HepG2 (cell line): ENCODE data around the gene SEMA4A. TPM values are rescaled to one million over a fixed set of nuclear protein-coding genes. Genes with fewer than 3 reads are reported as not detected.

ENCODE experiments used
- BCL6 ChIP-seq: IDR thresholded peaks from 2 replicates; pipeline ENCODE4 v1.6.1; 2016; ENCODE audit warnings: missing genetic modification reagents, missing compliant biosample characterization
- CSRNP1 ChIP-seq: sonication (generic); formaldehyde crosslinking; IDR thresholded peaks from 2 replicates; pipeline ENCODE4 v1.8.1; 2023; ENCODE audit warnings: mild to moderate bottlenecking, missing genetic modification reagents
- EHMT2 ChIP-seq: fragments of 200-600 bp; sonication (generic); IDR thresholded peaks from 2 replicates; pipeline ENCODE4 v1.7.0; 2017; ENCODE audit warnings: antibody characterized with exemption, low read depth, low read length, borderline replicate concordance
- FLYWCH1 ChIP-seq: sonication (generic); formaldehyde crosslinking; IDR thresholded peaks from 2 replicates; pipeline ENCODE4 v1.8.1; 2023; ENCODE audit warnings: mild to moderate bottlenecking, missing genetic modification reagents
- MED1 ChIP-seq: sonication (generic); formaldehyde crosslinking; IDR thresholded peaks from 2 replicates; pipeline ENCODE4 v1.4.0; 2020; ENCODE audit warnings: missing genetic modification reagents
- NFE2L1 ChIP-seq: sonication (generic); formaldehyde crosslinking; IDR thresholded peaks from 2 replicates; pipeline ENCODE4 v1.4.0; 2020; ENCODE audit warnings: missing genetic modification reagents, mild to moderate bottlenecking, borderline replicate concordance
- PATZ1 ChIP-seq: sonication (generic); formaldehyde crosslinking; IDR thresholded peaks from 2 replicates; pipeline ENCODE4 v1.4.0; 2020; ENCODE audit warnings: missing genetic modification reagents
- PHB2 ChIP-seq: fragments of 450-650 bp; IDR thresholded peaks from 2 replicates; pipeline ENCODE4 v1.6.1; 2018; ENCODE audit not compliant: partially characterized antibody
- PITX1 ChIP-seq: sonication (generic); formaldehyde crosslinking; IDR thresholded peaks from 2 replicates; pipeline ENCODE4 v1.5.1; 2020; ENCODE audit warnings: mild to moderate bottlenecking, missing genetic modification reagents
- SIN3A ChIP-seq: IDR thresholded peaks from 2 replicates; pipeline ENCODE4 v1.6.1; 2011; ENCODE audit warnings: low read depth, mild to moderate bottlenecking, control low read depth, low read length, borderline replicate concordance
- ZFX ChIP-seq: sonication (generic); formaldehyde crosslinking; IDR thresholded peaks from 2 replicates; pipeline ENCODE4 v1.4.0; 2020; ENCODE audit warnings: mild to moderate bottlenecking, low read depth, missing genetic modification reagents, moderate library complexity
- ZFY ChIP-seq: sonication (generic); formaldehyde crosslinking; IDR thresholded peaks from 2 replicates; pipeline ENCODE4 v1.4.0; 2020; ENCODE audit warnings: missing genetic modification reagents
- ZIK1 ChIP-seq: sonication (generic); formaldehyde crosslinking; IDR thresholded peaks from 2 replicates; pipeline ENCODE4 v1.5.0; 2020; ENCODE audit warnings: mild to moderate bottlenecking, low read depth, missing genetic modification reagents, borderline replicate concordance
- ZNF430 ChIP-seq: sonication (generic); formaldehyde crosslinking; IDR thresholded peaks from 2 replicates; pipeline ENCODE4 v1.9.0; 2021; ENCODE audit warnings: mild to moderate bottlenecking, missing genetic modification reagents
- ZNF468 ChIP-seq: sonication (generic); formaldehyde crosslinking; IDR thresholded peaks from 2 replicates; pipeline ENCODE4 v1.8.0; 2022; ENCODE audit warnings: mild to moderate bottlenecking, moderate library complexity, missing genetic modification reagents
- ZNF510 ChIP-seq: sonication (generic); formaldehyde crosslinking; IDR thresholded peaks from 2 replicates; pipeline ENCODE4 v1.4.0; 2020; ENCODE audit warnings: low read depth, mild to moderate bottlenecking, missing genetic modification reagents
- ZNF556 ChIP-seq: sonication (generic); formaldehyde crosslinking; IDR thresholded peaks from 2 replicates; pipeline ENCODE4 v1.4.0; 2020; ENCODE audit warnings: mild to moderate bottlenecking, missing genetic modification reagents, borderline replicate concordance
- ZNF687 ChIP-seq: sonication (generic); formaldehyde crosslinking; IDR thresholded peaks from 2 replicates; pipeline ENCODE4 v1.5.1; 2020; ENCODE audit warnings: mild to moderate bottlenecking, missing genetic modification reagents, moderate library complexity
- ZNF761 ChIP-seq: sonication (generic); formaldehyde crosslinking; conservative IDR thresholded peaks from 2 replicates; pipeline ENCODE4 v1.4.0; 2020; ENCODE audit warnings: mild to moderate bottlenecking, missing genetic modification reagents
- polyA plus RNA-seq, 8 experiments: library from polyadenylated mRNA; depleted of rRNA in 3 of 8; stranded (reverse) in 7 of 8; unstranded in 1 of 8; fragments of >200 nt; fragmentation: Illumina TruSeq in 4 of 8; extraction: Trizol in 4 of 8; gene quantifications; 2 replicates each; pipeline versions ENCODE4 v1.2.1 to v1.2.3, GENCODE V29; 2011 to 2016; ENCODE audit warnings: low read depth in 4 of 8, missing spikeins in 1 of 8, mixed read lengths in 1 of 8; ENCODE audit not compliant: insufficient read depth in 1 of 8
- total RNA-seq, 5 experiments: library from RNA; depleted of rRNA; stranded (reverse); fragments of >200 nt; fragmentation: Illumina TruSeq; extraction: Trizol; gene quantifications; 2 replicates each; pipeline ENCODE4 v1.2.3, GENCODE V29; 2016; ENCODE audit warnings: low read depth in 1 of 5

SEMA4A gene
- total and polyA plus RNA-seq, 2 of the 13 experiments (the other 11 are each of a cell fraction or from before 2014, with no cell fraction given): 0.09 to 0.20 TPM

- TF ChIP-seq ZNF687 (CRISPR knock-in tag): peak; percentile 72
- no peak for TF ChIP-seq ZIK1 (CRISPR knock-in tag)
- peak; percentile 76 for TF ChIP-seq ZFX (CRISPR knock-in tag)
- TF ChIP-seq MED1 (CRISPR knock-in tag): peak; percentile 28; the same call in 1 of the 2 replicates
- no peak; the same call in 1 of the 2 replicates for TF ChIP-seq BCL6 (CRISPR knock-in tag)
- TF ChIP-seq FLYWCH1 (CRISPR knock-in tag): no peak
- no peak for TF ChIP-seq PHB2
- TF ChIP-seq ZFY (CRISPR knock-in tag): peak; percentile 52
- TF ChIP-seq ZNF510 (CRISPR knock-in tag): peak; percentile 77; the same call in 1 of the 2 replicates
- peak; percentile 33; the same call in 1 of the 2 replicates for TF ChIP-seq SIN3A
- TF ChIP-seq EHMT2: no peak
- 0 out of 2 replicates have a peak, but pooled peaks have one; percentile 16 for TF ChIP-seq CSRNP1 (CRISPR knock-in tag)
- TF ChIP-seq PATZ1 (CRISPR knock-in tag): peak; percentile 41
- 0 out of 2 replicates have a peak, but pooled peaks have one; percentile 11 for TF ChIP-seq ZNF761
- no peak for TF ChIP-seq ZNF468 (CRISPR knock-in tag)
- 0 out of 2 replicates have a peak, but pooled peaks have one; percentile 21 for TF ChIP-seq PITX1 (CRISPR knock-in tag)
- 0 out of 2 replicates have a peak, but pooled peaks have one; percentile 48 for TF ChIP-seq ZNF430 (CRISPR knock-in tag)
- TF ChIP-seq NFE2L1 (CRISPR knock-in tag): no peak
- no peak; the same call in 1 of the 2 replicates for TF ChIP-seq ZNF556
Measured at GRCh38 chr1:156115514-156116374, 37.6 kb upstream of the SEMA4A start (continued).
